ENCODE results near the gene WDR12.

- TF ChIP-seq GATA2 (IDR thresholded peaks at IDR 0.05; ENCODE audit: low read depth, low read length) = no peak
- no peak for TF ChIP-seq GATA3 (IDR thresholded peaks at IDR 0.05; ENCODE audit: low read depth, low read length)
Observed at GRCh38 chr2:202960524-202960923, 49.1 kb upstream of the WDR12 start.
